HepG2 (cell line): Measurements from ENCODE around the gene SEL1L2.

Experiments
- CENPX ChIP-seq: sonication (generic); formaldehyde crosslinking; IDR thresholded peaks from 2 replicates; pipeline ENCODE4 v1.9.0; 2021; ENCODE audit warnings: mild to moderate bottlenecking, missing genetic modification reagents, moderate library complexity
- CHD2 ChIP-seq: IDR thresholded peaks from 2 replicates; pipeline ENCODE4 v1.6.1; 2011; ENCODE audit warnings: low read depth, low read length, improper control_type of control experiment
- CTCF ChIP-seq: sonication (generic); formaldehyde crosslinking; IDR thresholded peaks from 2 replicates; pipeline ENCODE4 v1.5.0; 2020; ENCODE audit warnings: mild to moderate bottlenecking, missing genetic modification reagents, moderate library complexity
- KDM5A ChIP-seq: fragments of 200-600 bp; sonication (generic); IDR thresholded peaks from 2 replicates; pipeline ENCODE4 v1.7.0; 2018; ENCODE audit warnings: antibody characterized with exemption, mild to moderate bottlenecking, low read length, borderline replicate concordance
- MAFG ChIP-seq: sonication (generic); formaldehyde crosslinking; IDR thresholded peaks from 2 replicates; pipeline ENCODE4 v1.5.1; 2020; ENCODE audit warnings: mild to moderate bottlenecking, missing genetic modification reagents
- MYC ChIP-seq: sonication (generic); formaldehyde crosslinking; IDR thresholded peaks from 2 replicates; pipeline ENCODE4 v1.9.0; 2021; ENCODE audit warnings: missing genetic modification reagents, borderline replicate concordance
- PCBP2 ChIP-seq: fragments of 200-400 bp; formaldehyde crosslinking; optimal IDR thresholded peaks from 2 replicates; pipeline ENCODE3; 2018; ENCODE audit warnings: low read length, low read depth; ENCODE audit not compliant: poor library complexity, severe bottlenecking
- SALL2 ChIP-seq: sonication (generic); formaldehyde crosslinking; IDR thresholded peaks from 2 replicates; pipeline ENCODE4 v1.8.1; 2023; ENCODE audit warnings: mild to moderate bottlenecking, missing genetic modification reagents, inconsistent platforms
- ZFX ChIP-seq: sonication (generic); formaldehyde crosslinking; IDR thresholded peaks from 2 replicates; pipeline ENCODE4 v1.4.0; 2020; ENCODE audit warnings: mild to moderate bottlenecking, low read depth, missing genetic modification reagents, moderate library complexity

- TF ChIP-seq PCBP2 = no peak
- TF ChIP-seq CTCF = no peak
- no peak for TF ChIP-seq SALL2 (CRISPR knock-in tag)
- TF ChIP-seq MYC (CRISPR knock-in tag) = no peak
- TF ChIP-seq ZFX (CRISPR knock-in tag) = no peak
- TF ChIP-seq MAFG (CRISPR knock-in tag) = no peak
- TF ChIP-seq CHD2 = no peak
- no peak for TF ChIP-seq KDM5A
- TF ChIP-seq CENPX (CRISPR knock-in tag) = no peak
These were observed 124.5 kb downstream of the SEL1L2 start for GRCh38 chr20:13865791-13866351.
